HK-2 (cell line): Measurements from ENCODE around the gene IL6R.

Source experiments
- DNase-seq: peaks from one replicate; pipeline ENCODE4 v3.0.0-alpha.2; 2018; ENCODE audit not compliant: unreplicated experiment

Gene IL6R

DNA sequence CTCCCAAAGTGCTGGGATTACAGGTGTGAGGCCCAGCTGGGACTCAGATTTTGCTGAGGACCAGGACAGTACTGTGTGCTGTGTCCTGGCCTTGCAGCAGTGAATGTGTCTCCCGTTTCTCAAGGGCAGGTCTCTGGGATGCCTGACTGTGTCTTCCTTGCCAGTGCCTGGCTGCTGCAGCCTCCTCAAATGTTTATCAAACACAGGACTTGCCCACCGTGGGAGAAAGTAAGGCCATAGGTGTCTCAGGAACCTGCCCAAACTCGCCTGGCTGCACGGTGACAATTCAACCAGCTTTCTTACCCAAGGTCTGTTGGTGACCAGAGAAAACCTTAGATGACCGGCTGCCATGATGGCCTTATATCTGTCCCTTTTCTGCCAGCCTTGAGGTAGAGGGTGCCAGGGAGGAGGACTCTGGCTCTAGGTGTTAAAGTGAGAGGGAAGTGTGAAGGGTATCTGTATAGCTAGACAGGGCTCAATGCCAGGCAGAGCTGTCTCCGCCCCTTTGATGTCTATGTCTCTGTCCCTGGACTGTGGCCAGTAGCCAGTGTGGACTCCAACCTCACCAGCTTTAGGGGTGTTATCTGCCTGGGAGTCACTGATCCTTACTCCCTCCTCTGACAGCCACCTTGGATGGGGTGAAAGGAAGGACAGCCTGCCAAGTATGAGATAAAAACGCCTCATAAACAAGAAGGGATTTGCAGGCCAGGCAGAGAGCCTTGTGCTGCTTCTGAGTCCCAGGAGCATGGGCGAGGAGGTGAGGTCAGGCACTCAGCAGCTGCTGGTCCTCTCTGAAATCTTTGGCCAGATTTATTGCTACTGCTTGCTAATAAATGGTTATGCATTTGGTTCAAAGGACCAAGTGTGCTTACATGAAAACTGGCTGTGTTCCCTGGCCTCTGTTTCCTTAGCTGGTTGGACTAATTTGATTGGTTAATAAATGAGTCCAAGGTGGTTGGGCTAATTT lies 22.3 kb downstream of the IL6R start:
- DNase-seq, result no peak

DNA sequence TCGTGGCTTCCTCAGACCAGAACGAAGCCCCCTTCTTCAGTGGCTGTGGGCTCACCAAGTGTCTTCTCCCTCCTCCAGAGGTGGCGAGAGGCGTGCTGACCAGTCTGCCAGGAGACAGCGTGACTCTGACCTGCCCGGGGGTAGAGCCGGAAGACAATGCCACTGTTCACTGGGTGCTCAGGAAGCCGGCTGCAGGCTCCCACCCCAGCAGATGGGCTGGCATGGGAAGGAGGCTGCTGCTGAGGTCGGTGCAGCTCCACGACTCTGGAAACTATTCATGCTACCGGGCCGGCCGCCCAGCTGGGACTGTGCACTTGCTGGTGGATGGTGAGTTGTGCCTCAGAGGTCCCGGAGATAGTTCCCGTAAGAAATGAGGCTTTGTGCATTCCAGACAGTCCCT lies 24.0 kb downstream of the IL6R start:
- no peak for DNase-seq

DNA sequence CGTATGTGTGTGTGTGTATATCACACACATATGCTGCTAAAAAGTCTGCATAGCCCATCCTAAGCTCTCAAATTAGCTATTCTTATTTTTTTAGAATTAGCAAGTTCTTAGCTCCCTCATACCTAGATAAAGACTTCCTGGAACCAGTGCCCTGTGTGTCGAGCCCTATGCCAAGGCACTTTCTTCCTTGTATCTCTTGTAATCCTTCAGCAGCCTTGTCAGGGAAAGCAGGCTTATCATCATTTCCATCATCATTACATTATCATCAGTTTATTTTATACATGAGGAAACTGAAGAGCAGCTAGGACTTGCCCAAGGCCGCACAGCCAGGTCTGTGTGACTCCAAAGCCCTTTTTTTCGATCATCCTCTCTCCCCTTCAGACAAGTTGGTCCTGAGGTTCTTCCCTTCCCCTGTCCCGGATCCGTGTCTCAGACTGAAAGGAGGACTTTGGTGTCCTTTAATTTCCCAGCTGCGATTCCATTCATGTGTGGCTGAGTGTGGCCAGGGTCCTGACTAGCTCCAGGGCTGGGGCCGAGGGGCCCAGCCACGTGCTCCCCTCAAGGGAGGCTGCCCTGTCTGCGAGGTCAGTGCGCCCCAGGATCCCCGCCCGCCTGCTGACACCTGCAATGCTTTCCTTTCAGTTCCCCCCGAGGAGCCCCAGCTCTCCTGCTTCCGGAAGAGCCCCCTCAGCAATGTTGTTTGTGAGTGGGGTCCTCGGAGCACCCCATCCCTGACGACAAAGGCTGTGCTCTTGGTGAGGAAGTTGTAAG lies 24.9 kb downstream of the IL6R start:
- no peak for DNase-seq

DNA sequence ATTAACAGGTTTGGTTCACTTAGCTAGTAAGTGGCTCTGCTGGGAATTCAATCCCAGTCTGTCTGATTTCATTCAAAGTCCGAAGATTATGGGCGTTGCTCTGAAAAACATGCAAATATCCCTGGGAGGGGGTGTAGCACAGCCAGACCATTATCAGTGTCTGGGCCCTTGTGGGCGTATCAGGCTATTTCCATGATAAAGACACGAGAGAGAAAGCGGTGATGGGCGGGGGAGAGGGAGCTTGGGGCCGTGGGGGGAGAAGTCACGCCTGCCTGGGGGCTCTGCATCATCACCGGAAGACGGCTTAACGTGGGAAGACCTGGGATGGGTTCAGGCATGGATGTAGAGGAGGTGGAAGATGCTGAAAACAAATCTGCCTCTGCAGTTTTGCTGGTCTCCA lies 25.8 kb downstream of the IL6R start:
- DNase-seq, result no peak

DNA sequence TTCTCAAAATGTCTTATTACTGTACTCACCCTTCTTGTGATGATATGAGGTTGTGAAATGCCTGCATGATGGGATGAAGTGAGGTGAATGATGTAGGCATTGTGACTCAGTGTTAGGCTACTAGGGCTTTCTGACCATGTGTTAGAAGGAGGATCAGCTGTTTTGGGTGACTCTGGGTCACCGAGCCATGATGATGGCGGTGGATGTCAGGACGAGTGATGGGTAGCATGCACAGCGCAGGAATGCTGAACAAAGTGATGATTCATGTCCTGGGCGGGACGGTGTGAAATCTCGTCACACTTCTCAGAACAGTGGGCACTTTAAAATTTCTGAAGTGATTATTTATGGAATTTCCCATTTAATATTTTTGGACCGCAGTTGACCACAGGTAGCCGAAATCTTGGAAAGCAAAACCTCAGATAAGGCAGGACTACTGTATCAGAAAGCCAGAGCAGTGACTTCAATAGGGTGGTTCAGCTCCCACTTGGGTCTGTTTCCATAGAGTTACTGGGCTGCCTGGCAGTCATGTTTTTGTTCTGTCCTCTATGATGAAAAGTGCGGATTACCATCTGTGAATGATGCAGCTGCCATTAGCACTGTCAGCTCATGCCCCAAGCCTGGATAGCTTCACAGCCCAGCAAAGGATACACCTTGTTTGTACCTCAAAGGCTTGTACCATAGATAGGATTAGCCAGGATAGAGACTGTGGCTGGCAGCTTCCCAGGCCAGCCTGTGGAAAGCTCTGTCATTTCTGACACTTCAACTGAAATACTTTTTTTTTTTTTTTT lies 26.6 kb downstream of the IL6R start:
- DNase-seq, result peak; percentile 87

DNA sequence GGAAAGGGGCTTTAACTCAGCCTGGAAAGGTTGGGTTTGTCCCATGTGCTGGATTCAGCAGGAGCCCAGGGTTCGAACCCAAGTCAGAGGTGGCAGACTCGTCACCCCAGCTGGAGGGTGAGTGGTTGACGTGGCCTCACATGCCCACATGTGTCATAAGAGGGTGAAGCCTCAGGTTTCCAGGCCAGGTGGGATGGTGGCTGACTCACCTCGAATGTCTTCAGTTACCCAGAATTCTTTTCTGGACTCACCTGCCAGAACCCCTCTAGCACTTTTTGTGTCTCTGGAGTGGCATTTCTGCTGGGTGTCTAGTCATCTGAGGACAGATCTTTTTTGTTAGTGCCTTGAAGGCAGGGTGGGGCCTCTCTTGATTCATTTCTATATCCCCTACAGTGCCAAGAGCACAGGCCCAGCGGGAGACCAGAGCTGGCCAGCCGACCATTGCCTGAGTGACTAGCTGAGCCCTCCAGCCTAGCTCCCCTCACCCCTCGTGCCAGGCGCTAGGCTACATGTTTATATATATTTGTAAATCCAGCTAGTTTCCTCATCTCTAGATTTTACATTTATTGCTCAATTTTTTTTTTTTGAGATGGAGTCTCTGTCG lies 28.1 kb downstream of the IL6R start:
- no peak for DNase-seq

DNA sequence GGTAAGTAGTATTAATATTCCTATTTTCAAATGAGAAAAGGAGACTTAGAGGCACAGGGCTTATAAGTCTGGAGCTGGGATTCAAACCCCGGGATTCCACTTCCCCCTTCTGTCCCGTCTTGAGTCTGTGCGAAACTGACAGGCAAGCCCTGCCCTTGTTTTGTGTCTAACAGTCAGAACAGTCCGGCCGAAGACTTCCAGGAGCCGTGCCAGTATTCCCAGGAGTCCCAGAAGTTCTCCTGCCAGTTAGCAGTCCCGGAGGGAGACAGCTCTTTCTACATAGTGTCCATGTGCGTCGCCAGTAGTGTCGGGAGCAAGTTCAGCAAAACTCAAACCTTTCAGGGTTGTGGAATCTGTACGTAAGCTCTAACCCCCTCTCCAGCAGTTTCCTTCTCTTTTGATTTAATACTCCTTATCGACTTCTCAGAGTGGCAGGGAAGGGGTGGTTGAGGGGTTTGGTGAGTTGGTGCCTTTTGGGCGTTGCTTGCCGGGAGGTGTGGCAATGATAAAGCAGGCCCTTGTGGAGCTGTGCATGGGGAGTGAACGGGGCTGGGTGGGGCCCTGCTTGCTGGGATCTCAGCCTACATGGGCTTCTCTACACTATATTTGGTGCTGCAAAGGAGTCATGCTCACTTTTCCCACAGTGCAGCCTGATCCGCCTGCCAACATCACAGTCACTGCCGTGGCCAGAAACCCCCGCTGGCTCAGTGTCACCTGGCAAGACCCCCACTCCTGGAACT lies 29.4 kb downstream of the IL6R start:
- no peak for DNase-seq

DNA sequence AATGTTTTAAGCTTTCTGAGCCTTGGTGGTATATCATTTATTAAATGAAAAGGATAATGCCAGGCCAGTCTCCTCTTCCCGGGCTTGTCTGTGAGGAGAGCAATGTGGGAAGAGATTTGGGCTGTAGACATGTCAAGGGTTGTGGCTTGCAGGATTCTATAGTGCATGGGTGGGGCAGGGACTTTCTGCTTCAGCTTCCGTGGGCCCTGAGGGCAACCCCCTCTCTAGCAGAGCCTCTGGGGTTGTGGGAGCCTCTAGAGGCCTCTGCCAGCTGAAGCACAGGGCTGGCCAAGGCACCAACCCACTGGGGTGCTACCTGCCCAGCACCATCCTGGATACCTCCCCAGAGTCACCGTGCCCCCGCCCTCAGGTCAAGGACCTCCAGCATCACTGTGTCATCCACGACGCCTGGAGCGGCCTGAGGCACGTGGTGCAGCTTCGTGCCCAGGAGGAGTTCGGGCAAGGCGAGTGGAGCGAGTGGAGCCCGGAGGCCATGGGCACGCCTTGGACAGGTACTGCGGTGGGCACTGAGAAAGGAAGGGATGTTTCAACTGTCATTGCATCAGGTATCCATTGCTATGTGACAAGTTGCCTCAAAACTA lies 30.6 kb downstream of the IL6R start:
- no peak for DNase-seq

DNA sequence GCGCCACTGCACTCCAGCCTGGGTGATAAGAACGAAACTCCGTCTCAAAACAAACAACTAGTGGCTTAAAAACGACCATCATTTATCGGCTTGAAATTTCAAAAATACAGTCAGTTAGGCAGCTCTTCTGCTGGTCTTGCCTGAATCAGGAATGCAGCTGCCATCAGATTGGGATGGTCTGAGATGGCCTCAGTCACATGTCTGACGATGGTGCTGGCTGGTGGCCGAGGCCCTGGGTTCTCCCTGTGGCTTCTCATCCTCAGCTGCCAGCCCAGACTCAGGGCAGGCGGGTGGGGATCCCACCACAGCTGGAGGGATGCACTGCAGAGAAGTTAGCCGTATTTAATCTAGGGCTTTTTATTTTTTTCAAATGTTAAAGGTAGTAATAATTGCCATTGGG lies 31.3 kb downstream of the IL6R start:
- no peak for DNase-seq

DNA sequence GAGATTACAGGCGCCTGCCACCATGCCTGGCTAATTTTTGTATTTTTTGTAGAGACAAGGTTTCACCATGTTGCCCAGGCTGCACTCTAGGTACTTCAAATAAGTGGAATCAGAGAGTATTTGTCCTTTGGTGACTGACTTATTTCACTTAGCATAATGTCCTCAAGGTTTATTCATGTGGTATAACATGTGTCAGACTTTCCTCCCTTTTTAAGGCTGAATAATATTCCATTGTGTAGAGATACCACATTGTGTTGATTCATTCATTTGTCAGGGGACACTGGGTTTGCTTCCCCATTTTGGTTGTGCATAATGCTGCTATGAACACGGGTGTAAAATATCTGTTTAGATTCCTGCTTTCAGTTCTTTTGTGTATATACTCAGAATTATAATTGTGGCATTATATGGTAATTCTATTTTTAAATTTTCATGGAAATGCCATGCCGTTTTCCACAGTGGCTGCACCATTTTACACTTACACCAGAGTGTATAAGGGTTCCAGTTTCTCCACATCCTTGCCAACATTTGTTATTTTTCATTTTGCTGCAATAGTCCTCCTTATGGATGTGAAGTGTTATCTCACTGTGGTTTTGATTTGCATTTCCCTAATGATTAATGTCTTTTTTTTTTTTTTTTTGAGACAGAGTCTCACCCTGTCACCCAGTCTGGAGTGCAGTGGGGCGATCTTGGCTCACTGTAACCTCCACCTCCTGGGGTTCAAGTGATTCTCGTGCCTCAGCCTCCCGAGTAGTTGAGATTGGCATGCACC lies 35.1 kb downstream of the IL6R start:
- DNase-seq, result no peak

DNA sequence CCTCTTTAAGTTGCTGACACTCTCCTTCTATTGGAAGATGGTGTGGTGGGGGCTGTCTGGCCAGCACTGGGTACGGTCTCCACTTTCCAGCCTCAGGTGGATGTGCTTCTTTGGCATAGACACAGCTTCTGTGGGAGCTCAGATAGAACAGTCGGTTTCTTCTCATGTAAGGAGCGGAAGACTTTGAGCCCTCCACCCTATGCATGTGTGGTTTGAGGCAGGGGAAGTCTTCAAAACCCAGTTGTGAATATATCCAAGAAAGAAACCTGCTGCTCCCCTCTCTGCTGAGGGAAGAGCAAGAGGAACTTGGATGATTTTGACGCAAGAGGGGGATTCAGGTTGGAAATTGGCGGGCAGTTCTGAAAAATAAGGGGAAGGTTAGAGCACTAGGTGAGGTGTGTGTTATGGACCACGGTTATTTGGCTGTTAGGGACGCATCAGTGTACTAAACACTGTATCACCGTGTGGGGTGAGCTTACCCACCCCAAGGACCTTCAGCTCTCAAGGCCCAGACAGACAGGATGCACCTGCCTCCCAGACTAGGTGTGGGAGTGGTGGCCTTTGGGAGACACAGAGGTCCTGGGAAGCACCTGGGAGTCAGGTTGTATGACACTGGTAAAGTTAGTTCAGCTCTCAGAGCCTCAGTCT lies 36.2 kb downstream of the IL6R start:
- no peak for DNase-seq

DNA sequence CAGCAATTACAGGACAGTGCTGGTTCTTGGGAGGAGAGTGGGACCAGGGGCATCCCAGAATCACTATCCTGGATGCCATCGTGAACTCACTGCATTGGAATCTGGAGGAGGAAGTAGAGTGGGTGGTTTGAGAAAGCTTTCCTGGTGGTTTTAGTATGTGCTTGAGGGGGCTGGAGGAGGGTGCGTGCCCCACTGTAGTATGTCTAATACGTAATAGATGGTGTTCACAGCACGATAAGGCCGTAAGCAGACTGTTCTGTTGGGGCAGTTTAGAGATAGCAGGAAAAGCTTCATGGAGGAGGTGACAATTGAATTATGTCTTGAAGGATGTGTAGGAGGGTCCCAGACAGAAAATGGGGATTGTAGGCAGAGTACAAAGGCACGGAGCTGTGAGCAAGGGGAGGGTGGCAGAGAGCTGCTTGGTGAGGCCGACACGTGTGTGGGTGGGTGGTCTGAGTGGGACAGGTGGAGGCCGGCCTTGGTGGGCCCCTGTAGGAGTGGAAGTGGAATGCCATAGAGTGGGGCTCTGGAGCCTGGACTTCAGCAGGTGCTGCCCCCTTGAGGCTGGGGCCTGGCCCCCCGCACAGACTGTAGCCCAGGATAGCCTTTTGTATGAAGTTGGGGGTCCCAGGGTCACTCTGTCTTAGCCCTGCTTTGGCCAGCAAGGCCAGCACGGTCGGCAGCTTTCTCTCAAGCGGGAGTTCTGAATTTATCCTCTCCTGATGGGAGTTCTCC lies 37.0 kb downstream of the IL6R start:
- no peak for DNase-seq

DNA sequence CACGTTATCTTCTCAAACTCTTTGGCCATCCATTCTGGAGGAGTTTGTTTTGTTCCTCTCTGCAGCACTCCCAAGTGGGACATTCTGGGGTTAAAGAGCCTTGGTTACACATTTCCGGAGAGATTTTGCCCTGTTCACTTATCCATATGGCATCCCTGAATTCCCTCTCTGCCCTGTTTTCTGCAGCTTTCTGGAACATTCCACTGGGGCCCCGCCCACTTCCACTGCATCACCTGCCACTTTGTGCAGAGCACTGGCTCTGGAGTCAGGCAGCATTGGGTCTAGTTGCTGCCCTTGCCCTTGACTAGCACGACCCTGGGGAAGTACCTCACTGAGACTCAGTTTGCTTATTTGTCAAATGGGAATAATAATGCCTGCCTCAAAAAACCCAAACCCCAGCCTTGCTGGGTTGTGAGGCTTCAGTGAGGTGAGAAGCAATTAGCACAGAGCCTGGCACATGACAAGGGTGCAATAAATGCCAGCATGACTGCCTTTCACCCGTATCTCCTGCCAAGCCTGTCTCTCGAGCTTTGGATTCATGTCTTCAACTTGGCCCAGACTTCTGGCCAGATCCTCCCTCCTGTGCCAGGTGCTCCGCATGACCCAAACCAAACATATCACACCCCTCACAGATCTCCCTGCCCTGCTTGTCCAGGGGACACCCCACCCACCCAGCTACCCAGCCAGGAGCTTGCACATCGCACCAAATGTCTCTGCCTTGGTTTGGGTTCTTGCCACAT lies 38.3 kb downstream of the IL6R start:
- no peak for DNase-seq

DNA sequence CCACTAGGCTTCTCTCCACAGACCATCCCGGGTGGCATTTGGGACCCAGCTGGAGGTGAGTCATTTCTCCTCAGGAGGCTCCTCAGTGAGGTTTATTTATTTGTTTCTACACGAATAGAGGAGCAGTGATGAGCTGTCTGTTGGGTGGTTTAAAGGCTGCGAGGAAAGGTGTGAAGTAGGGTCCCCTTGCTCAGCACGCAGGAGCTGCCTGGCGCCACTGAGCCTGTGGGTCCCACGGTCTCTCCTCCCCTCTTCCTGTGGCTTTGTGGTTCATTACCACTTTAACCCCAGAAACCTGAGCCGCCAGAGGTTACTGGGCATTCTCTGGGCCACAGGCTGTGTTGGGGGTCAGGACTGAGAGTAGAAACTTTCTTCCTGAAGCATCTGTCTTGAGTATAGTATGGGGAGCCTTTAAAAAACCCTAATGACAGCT lies 39.9 kb downstream of the IL6R start:
- peak; percentile 78 for DNase-seq

DNA sequence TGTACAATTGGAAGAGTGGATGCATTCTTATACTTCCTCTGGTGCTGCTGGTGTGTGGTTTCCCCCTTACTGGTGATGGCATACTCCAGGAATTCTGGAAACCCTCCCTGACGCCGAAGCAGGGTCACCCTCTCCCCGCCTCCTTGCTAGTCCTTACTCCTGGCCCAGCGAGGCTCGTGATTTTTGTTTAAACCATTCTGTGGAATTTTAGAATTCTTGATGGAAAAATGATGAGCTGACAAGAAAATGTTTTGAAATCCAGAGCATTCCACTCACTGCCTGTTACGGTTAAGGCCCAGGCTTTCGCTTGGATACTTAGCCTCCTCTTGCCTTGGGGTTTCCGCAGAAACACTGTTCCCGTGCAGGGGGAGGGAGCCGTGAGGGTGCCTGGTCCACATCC lies 41.1 kb downstream of the IL6R start:
- DNase-seq, result peak; percentile 60

DNA sequence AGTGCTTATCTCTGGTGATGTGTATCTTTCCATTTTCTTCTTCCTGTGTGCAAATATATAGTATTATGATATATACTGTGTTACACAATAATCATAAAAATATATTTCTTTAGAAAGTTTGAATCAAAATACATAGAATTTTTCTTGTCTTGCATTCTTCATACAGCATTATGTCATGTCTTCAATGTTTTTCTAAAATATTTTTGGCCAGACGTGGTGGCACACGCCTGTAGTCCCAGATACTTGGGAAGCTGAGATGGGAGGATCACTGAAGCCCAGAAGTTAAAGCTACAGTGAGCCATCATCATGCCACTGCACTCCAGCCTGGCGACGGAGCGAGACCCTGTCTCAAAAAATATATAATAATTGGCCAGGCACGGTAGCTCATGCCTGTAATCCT lies 41.6 kb downstream of the IL6R start:
- no peak for DNase-seq

DNA sequence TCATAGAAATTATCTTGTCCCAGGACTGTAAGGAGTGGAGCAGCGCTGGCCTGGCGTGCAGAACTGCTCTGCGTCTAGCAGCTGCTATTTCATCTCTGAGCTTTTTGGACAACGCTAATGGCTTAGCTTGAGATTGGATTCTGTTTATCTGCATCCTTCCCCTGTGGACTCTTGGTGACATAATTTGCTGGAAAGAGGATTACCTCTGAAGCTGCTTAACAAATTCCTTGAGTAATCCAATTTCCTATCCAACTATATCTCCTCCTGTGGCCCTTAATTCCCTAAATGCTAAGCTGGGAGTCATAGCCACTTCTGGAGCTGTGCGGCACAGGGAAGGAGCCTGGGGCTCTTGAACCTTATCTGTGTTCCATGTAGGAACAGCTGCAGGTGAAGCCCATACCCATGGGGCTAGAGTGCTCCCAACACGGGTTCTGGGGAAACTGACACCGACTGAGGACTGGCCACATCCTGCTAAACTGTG lies 43.2 kb downstream of the IL6R start:
- DNase-seq, result no peak

DNA sequence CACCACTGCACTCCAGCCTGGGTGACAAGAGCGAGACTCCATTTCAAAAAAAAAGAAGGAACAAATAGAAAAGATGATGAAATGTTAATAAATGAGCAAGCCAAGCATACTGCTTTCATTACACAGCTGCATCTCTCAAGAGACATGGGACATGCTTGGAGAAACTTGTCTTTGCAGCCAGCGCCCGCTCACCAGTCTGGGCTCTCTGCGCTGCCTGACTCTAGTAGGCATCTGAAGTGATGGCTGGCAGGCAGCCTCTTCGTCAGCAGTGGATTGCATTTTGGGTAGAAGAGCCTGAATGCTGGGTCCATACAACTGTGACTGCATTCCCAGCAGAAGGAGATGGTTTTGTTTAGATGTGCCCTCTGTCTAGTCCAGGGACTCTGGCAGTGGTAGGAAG lies 48.0 kb downstream of the IL6R start:
- no peak for DNase-seq
